GM11168 (cell line): ENCODE measurements around the gene INSIG1.

Experiments
- in situ Hi-C: fragments of 300-500 bp; cut with MboI; formaldehyde crosslinking; loops from one replicate; pipeline ENCODE4 v1.12.0; 2022; ENCODE audit warnings: low sequenced_read_pairs; ENCODE audit not compliant: unreplicated experiment

The INSIG1 gene

GRCh38 chr7:155297517-155298287, at the start of gene INSIG1:
TSS of gene INSIG1 (plus strand) at chr7:155297878. CDS start at chr7:155298286, 408 bp downstream.
- in situ Hi-C loops = no loop called here

- in situ Hi-C loops = no loop called here
Measured at GRCh38 chr7:155248366-155248756, 49.3 kb upstream of the INSIG1 start.

- in situ Hi-C loops = no loop called here
Measured at GRCh38 chr7:155251831-155252230, 45.8 kb upstream of the INSIG1 start.

- in situ Hi-C loops = no loop called here
Measured at GRCh38 chr7:155252444-155252887, 45.2 kb upstream of the INSIG1 start.

GRCh38 chr7:155252892-155253501, 44.7 kb upstream of the INSIG1 start:
- in situ Hi-C loops = no loop called here

- in situ Hi-C loops = no loop called here
Measured at GRCh38 chr7:155254018-155254417, 43.7 kb upstream of the INSIG1 start.

- in situ Hi-C loops = no loop called here
Measured at GRCh38 chr7:155255071-155255470, 42.6 kb upstream of the INSIG1 start.

- in situ Hi-C loops = no loop called here
Measured at GRCh38 chr7:155255621-155256020, 42.1 kb upstream of the INSIG1 start.

- in situ Hi-C loops = no loop called here
Measured at GRCh38 chr7:155256081-155256760, 41.5 kb upstream of the INSIG1 start.

GRCh38 chr7:155256761-155257481, 40.8 kb upstream of the INSIG1 start:
- in situ Hi-C loops = no loop called here

GRCh38 chr7:155257482-155258225, 40.0 kb upstream of the INSIG1 start:
- in situ Hi-C loops = no loop called here

GRCh38 chr7:155258226-155258560, 39.5 kb upstream of the INSIG1 start:
- in situ Hi-C loops = no loop called here

- in situ Hi-C loops = no loop called here
Measured at GRCh38 chr7:155259866-155260497, 37.7 kb upstream of the INSIG1 start.

GRCh38 chr7:155260498-155260872, 37.2 kb upstream of the INSIG1 start:
- in situ Hi-C loops = no loop called here

- in situ Hi-C loops = no loop called here
Measured at GRCh38 chr7:155261031-155261985, 36.4 kb upstream of the INSIG1 start.

GRCh38 chr7:155262031-155262430, 35.6 kb upstream of the INSIG1 start:
- in situ Hi-C loops = no loop called here

GRCh38 chr7:155263051-155263450, 34.6 kb upstream of the INSIG1 start:
- in situ Hi-C loops = no loop called here

- in situ Hi-C loops = no loop called here
Measured at GRCh38 chr7:155263581-155264143, 34.0 kb upstream of the INSIG1 start.
